GM12864 (cell line): Measurements from ENCODE around the gene VWA3A.
"Not testable (repeated sequence)": the region's sequence is repeated elsewhere in the genome, so short reads cannot be mapped to it uniquely, and the experiment has no call there.

Source experiments
- DNase-seq: peaks from one replicate; pipeline ENCODE4 v3.0.0-alpha.2; 2011; ENCODE audit warnings: low read depth
- H3K4me3 ChIP-seq: 2 replicates; pipeline ENCODE4 v1.5.1; 2011; ENCODE audit warnings: mild to moderate bottlenecking, low read depth, low read length, control low read depth
- TF ChIP-seq, protein P1 (sequence below): IDR thresholded peaks from 2 replicates; pipeline ENCODE4 v1.5.1; 2011; ENCODE audit warnings: low read depth, mild to moderate bottlenecking, moderate library complexity, low read length, control low read depth, inconsistent platforms; ENCODE audit errors: missing control alignments

The VWA3A gene

DNA sequence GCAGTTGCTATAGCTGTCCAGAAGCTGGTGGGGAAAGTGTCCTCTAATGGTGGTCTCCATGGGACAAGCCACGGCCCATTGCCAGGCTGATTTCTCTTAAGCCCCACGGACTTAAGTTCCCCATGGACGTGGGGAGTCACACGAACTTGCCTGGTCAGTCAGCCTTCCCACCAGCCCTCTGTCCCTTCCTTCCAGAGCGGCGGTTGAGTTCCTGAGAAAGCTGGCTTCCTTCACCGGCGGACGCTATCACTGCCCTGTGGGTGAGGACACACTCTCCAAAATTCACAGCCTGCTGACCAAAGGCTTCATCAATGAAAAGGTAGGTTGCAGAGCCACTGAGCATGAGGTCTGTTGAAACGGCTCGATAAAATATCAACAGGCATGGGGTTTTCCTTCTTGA is 60.0 kb downstream of the VWA3A start:
- no peak overlapping the region for H3K4me3 ChIP-seq
- no peak for DNase-seq
- TF ChIP-seq, protein P1, sequence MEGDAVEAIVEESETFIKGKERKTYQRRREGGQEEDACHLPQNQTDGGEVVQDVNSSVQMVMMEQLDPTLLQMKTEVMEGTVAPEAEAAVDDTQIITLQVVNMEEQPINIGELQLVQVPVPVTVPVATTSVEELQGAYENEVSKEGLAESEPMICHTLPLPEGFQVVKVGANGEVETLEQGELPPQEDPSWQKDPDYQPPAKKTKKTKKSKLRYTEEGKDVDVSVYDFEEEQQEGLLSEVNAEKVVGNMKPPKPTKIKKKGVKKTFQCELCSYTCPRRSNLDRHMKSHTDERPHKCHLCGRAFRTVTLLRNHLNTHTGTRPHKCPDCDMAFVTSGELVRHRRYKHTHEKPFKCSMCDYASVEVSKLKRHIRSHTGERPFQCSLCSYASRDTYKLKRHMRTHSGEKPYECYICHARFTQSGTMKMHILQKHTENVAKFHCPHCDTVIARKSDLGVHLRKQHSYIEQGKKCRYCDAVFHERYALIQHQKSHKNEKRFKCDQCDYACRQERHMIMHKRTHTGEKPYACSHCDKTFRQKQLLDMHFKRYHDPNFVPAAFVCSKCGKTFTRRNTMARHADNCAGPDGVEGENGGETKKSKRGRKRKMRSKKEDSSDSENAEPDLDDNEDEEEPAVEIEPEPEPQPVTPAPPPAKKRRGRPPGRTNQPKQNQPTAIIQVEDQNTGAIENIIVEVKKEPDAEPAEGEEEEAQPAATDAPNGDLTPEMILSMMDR, result no peak

DNA sequence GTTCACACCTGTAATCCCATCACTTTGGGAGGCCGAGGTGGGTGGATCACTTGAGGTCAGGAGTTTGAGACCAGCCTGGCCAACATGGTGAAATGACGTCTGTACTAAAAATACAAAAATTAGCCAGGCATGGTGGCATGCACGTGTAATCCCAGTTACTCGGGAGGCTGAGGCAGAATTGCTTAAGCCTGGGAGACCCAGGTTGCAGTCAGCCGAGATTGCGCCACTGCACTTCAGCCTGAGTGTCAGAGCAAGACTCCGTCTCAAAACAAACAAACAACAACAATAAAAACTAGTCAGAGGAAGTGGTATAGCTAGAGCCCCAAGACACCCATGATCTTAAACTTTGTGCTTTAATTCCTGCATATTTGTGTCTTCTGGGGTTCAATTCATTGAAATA is 60.7 kb downstream of the VWA3A start:
- not testable (repeated sequence) for H3K4me3 ChIP-seq, DNase-seq

DNA sequence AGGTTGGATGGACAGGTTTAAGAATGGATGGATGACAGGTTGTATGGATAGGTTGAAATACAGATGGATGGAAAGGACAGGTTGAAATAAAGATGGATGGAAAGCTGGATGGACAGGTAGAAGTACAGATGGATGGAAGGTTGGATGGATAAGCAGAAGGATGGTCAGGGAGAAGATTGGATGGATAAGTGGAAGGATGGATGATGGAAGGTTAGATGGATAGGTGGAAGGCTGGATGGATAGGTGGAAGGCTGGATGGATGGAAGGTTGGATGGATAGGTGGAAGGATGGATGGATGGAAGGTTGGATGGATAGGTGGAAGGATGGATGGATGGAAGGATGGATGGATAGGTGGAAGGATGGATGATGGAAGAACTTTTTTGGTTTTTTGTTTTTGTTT is 69.1 kb downstream of the VWA3A start:
- no peak overlapping the region for H3K4me3 ChIP-seq
- no peak for DNase-seq
- TF ChIP-seq, protein P1, result no peak

DNA sequence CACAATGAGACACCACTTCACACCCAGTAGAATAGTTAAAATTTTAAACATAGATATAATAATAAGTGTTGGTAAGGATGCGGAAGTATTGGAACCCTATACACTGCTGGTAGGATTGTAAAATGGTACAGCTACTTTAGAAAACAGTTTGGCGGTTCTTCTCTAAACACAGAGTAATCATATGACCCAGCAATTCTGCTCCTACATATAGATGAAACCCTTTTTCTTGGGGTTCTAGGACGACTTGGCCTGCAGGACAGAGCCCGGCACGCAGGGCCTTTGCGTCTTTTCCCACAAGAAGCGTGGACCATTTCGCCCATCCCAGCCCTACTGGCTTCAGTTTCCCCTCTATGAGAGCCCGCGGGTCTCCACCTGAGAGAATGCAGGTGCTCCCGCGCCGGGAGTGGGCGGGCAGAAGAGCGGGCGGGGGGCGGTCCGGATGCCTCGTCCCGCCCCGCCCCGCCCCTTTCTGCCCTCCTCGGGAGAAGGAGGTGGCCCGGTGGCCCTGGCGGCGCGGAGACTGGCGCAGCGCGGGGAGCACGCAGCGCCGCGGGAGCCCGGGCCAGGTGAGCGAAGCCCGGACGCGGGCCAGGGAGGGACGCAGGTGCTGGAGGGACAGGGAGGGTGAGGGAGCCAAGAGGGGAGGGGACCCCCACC is 69.8 kb downstream of the VWA3A start, which contains the start of gene SDR42E2:
SDR42E2 (plus strand) TSS at position 508 of the 657 bp plus-strand sequence. CDS start 3,077 bp downstream, outside the sequence.
- no peak within 1 kb of the TSS for H3K4me3 ChIP-seq
- TF ChIP-seq, protein P1, result no peak
- DNase-seq, result no peak

DNA sequence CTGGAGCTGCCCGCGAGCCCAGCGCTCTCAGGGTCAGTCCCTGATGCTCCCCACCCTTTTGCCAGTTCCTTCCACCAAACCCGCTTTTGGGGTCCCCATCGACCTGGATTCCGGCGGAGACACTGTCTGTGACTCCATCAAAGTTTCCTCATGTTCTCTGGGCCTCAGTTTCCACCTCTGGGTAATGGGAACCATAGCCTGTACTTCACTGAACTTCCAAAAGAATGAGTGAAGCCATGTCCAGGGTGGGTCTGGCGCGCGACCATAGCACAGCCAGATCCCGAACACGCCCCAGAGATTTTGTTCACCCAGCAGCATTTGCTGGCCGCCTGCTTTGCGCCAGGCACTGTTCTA is 70.3 kb downstream of the VWA3A start:
- TF ChIP-seq, protein P1, result no peak
- no peak overlapping the region for H3K4me3 ChIP-seq
- DNase-seq, result no peak

DNA sequence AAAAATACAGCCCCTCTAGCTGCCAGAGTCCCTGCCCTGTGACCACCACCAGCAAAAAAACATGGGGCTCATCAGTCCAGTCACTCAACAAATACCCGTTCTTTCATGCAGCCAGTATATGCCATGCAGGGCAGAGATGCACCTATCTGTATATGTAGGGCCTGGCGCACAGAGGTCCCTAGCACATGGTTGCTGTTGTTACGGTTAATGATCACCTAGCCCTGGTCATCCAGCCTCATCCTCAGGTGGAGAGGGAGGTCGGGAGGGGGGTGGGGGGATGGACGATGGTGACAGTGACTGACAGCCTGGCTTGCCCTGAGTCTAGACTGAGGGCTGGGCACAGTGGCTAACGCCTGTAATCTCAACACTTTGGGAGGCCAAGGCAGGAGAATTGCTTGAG is 71.5 kb downstream of the VWA3A start:
- DNase-seq, result no peak
- no peak overlapping the region for H3K4me3 ChIP-seq
- TF ChIP-seq, protein P1, result no peak

DNA sequence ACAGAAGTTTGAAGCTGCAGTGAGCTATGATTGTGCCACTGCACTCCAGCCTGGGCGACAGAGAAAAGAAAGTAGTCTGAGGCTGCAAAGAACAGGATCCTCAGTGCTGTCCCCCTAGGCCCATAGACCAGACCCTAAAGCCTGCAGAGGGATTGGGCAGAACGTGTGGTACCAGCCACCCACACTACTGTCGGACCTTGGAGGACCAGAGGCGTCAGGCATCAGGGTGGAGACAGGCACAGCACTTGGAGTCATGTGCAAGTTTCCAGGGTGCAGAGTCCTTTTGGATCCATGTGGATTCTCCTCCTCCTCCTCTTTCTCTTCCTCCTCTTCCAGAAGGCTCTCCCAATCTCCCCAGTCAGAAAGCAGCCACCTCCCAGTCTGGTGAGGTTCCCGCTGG is 72.1 kb downstream of the VWA3A start:
- TF ChIP-seq, protein P1, result no peak
- no peak for DNase-seq
- H3K4me3 ChIP-seq, result no peak overlapping the region
